ENCODE measurements around the gene TMEM184C.

TMEM184C gene

DNA sequence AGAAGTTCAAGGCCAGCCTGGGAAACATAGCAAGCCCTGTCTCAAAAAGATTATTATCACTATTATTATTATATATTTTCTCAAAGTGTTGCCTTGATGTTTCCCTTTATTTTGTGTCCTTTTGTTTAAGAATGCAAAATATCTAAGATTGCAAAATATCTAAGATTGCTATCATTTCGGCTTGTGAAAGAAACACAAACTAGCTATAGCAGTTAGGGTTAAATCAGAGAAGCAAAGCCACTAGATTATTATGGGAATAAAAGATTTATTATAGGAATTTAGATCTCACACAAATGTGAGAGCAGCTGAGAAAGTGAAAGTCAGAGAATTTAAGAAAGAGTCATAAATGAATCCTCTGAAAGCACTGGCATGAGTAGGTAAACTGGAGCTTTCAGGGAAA lies 18.0 kb upstream of the TMEM184C start:
- no peak for DNase-seq (ENCODE audit: low read depth in 3 of 3)

- no peak for DNase-seq (ENCODE audit: low read depth in 3 of 3)
Measured at GRCh38 chr4:147599769-147600168, 17.4 kb upstream of the TMEM184C start.

DNA sequence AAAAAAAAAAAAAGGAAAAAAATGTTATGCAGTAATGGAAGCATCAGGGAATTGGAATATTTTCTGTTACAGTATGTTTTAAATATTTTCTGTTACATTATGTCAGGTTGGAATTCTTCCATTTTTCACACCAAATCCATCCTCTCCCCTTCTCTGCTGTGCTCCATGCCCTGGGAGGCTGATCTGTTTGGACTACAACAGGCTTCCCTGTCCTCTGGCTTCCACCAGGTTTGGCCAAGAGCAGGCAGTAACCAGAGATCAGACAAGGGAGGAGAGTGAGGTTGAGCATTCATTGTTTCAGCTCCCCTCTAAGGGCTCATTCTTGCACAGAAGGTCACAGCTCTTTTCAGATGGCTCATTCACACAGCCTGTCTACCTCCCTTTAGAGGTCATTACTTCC lies 11.7 kb upstream of the TMEM184C start:
- DNase-seq (ENCODE audit: low read depth in 3 of 3) = no peak

- DNase-seq (ENCODE audit: low read depth in 3 of 3) = no peak
Measured at GRCh38 chr4:147607471-147607870, 9.7 kb upstream of the TMEM184C start.

GRCh38 chr4:147610686-147611085 lies 6.5 kb upstream of the TMEM184C start:
- DNase-seq (ENCODE audit: low read depth in 3 of 3) = no peak

- no peak for DNase-seq (ENCODE audit: low read depth in 3 of 3)
Measured at GRCh38 chr4:147616849-147617172, 386 bp upstream of the TMEM184C start.

DNA sequence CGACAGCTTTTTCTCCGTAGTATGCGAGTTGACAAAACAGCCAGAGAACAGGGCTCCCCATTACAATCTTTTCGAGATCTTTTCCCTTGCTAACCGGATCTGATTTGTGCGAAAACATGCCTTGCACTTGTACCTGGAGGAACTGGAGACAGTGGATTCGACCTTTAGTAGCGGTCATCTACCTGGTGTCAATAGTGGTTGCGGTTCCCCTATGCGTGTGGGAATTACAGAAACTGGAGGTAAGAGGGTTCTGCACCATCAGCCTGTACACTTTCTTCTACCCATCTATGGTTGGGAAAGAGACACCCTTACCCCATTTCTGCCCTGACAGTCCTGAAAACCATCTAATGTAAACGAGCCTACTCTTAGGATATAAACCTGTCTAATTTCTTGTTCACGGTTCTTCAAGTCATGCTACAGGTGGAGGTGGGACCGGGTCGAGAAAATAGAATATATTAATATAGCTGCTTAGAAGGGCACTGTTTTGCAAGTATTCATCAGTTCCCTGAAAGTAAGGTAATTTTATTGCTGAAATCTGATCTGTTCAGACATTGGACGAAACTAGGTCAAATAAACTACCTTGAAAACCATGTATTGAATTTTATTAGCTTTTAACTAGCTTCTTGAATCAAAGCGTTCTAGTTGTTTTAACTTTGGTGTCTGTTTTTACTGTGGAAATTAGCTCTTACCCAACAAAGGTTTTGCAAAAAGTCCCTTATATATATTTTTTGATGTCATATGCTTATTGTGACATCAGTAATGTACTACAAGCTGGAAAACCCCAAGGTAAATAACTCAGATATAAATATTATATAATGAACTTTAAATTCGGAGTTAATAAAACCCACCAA lies 869 bp downstream of the TMEM184C start:
- DNase-seq (ENCODE audit: low read depth in 3 of 3) = no peak

DNA sequence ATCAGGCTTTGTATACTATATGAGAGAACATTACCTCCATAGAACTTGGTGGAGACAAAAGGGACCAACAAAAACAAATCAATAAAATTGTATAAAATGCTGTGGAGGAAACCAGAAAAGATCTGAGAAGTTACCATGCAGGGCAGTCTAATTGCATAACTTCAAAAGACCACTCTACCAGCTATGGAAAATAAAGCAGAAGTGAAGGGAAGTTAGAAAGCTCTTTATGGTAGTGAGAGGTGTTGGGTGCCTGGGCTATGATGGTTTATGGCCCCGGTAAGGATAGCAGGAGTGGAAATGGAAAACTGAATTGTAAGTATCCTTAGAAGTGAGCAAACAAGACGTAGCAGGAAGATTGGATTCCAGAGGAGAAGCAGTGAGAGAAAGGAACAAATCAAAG lies 3.1 kb downstream of the TMEM184C start:
- DNase-seq (ENCODE audit: low read depth in 3 of 3) = no peak

DNA sequence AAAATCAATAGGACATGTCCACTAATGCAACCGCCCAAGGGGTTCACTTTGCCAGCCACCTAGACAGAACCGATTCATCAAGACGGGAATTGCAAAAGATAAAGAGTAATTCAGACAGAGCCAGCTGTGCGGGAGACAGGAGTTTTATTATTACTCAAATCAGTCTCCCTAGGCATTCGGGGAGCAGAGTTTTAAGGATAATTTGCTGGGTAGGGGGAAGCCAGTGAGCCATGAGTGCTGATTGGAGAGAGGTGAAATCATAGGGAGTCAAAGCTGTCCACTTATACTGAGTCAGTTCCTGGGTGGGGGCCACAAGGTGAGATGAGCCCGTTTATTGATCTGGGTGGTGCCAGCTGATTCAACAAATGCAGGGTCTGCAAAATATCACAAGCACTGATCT lies 8.5 kb downstream of the TMEM184C start:
- no peak for DNase-seq (ENCODE audit: low read depth in 3 of 3)

- DNase-seq (ENCODE audit: low read depth in 3 of 3) = no peak
Measured at GRCh38 chr4:147626903-147627302, 9.7 kb downstream of the TMEM184C start.

DNA sequence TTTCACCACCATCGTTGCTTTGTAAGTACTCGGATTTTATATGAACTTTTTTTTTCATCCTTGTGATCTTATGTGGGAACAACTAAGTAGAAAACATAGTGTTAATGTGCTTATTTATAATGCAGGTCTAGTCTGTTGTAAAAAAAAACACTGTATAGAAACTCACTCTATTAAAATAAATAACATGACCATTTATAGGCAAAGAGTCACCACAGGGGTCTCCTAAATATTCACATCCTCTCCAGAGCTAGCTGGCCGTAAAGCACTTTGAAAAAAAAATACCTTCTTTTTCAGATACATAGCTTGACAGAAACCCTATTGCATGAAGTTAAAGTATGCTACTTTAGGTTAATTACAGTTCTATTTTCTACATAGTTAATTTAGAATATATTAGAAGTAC lies 11.2 kb downstream of the TMEM184C start:
- DNase-seq (ENCODE audit: low read depth in 3 of 3) = no peak

DNA sequence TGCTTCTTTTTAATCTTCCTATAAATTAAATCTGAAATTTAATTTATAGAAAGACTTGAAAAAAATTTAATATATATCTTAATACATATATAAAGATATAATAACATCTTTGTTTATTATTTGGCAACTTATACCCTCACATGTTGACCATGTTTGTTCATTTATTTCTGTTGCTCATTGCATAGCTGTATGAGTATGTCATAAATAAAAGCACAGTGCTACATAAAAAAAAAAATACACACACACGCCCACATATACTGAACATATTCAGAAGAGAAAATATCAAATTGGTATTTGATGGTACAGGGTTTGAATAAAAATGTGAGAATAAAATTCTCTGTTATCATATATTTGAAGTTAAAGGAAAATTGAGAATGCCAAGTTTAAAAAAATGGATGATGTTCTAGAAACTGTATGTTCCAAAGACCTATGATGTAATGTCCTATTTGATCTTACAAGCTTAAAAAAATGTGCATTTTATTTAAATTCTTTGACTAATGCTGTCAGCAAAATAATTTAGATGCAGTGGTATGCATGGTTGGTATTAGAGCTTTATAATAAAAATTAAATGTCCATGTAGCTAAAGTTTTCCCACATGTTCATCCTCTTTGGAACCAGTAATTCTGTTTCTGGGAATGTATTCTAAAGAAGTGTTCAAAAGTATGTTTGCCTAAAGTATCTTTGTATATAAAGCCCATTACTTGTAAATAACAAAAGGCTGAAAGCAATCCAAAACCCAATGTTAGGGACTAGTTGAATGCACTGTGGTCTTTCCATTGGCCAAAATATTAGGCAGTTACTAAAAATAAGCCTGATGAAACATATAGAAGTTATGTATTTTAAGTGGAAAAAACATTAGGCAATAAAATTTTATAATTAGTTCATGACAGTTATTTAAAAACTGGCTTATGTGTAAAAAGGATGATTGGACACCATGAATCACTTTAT lies 12.9 kb downstream of the TMEM184C start:
- no peak for DNase-seq (ENCODE audit: low read depth in 3 of 3)

DNA sequence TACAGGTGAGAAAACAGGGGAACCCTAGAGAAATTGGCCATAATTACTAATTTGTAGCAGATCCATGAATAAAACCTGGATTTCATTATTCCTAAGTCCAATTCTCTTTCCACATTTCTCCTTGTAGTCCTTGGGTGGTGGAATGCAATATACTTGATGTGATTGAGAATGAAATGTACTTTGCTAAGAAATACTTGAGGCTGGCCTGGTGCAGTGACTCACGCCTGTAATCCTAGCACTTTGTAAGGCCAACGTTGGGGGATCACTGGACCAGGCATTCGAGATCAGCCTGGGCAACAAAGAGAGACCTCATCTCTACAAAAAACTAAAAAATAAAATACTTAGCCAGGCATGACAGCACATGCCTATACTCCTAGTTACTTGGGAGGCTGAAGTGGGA lies 15.9 kb downstream of the TMEM184C start:
- DNase-seq (ENCODE audit: low read depth in 3 of 3) = no peak

GRCh38 chr4:147633643-147634042 lies 16.4 kb downstream of the TMEM184C start:
- DNase-seq (ENCODE audit: low read depth in 3 of 3) = no peak

DNA sequence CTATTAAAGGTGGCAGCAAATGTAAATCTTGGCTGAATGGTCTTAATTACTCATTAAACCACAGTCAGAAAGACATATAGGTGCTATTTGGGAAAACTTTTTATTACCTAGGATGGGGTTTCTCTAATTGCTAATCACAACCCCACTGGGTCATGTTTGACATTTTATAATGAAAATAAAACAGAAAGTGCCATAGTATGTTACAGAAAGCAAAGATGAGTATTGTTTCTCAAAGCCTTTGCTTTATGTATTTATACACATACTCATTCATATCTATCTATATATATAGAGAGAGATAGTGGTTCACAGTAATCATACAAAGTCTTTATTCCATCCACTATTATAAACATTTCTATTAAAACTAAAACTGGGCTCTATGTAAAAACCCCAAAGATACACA lies 18.2 kb downstream of the TMEM184C start:
- DNase-seq (ENCODE audit: low read depth in 3 of 3) = no peak

DNA sequence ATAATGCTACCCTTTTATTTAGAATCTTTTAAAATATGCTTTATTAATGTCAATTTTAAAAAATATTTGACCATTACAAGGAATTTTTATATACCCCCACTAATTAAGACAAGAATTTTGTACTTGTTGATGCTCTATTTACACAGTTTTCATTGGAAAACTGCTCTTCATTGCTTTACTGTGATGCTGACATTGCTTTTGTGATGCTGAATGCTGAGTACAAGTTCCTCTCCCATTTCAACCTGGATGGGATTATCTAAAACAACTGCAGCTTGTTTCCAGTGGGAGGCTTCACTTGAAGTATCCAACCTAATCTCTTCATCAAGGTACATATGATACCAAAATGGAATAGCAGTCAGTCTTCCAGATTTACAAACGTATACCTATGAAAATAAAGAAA lies 21.2 kb downstream of the TMEM184C start:
- DNase-seq (ENCODE audit: low read depth in 3 of 3) = no peak

GRCh38 chr4:147638942-147639341 lies 21.7 kb downstream of the TMEM184C start:
- DNase-seq (ENCODE audit: low read depth in 3 of 3) = no peak

GRCh38 chr4:147639388-147639787 lies 22.2 kb downstream of the TMEM184C start:
- no peak for DNase-seq (ENCODE audit: low read depth in 3 of 3)

DNA sequence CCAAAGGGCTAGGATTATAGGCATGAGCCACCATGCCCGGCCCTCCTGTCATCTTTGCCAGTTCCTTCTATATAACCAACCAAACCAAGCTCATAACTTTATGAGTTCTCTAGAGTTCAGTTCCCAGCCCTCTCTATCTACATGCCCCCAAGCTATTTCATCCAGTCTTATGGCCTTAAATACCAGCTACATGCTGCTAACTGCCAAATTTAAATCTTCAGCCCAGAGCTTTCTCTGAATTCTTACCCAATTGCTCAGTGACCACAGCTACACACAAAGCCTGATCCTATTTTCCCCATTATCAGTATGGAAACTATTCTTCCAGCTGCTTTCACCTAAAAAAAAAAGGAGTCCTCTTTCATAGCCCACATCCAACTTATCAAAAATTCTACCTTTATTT lies 23.1 kb downstream of the TMEM184C start:
- no peak for DNase-seq (ENCODE audit: low read depth in 3 of 3)

DNA sequence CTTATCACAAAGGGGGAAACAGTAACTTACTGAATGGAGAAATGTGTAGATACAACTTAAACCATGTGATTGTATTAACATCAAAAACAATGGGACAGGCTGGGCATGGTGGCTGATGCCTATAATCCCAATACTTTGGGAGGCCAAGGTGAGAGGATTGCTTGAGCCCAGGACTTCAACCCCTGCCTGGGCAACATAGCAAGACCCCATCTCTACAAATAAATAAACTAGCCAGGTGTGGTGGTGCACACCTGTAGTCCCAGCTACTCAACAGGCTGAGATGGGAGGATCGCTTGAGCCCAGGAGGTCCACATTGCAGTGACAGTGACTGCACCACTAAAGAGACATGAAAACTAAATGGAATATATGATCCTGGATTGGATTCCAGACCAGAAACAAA lies 26.4 kb downstream of the TMEM184C start:
- no peak for DNase-seq (ENCODE audit: low read depth in 3 of 3)

GRCh38 chr4:147644471-147644870 lies 27.3 kb downstream of the TMEM184C start:
- DNase-seq (ENCODE audit: low read depth in 3 of 3) = no peak

- DNase-seq (ENCODE audit: low read depth in 3 of 3) = no peak
Measured at GRCh38 chr4:147645099-147645498, 27.9 kb downstream of the TMEM184C start.

- no peak for DNase-seq (ENCODE audit: low read depth in 3 of 3)
Measured at GRCh38 chr4:147648656-147649055, 31.5 kb downstream of the TMEM184C start.

All from stimulated activated CD4-positive, alpha-beta T cell treated with anti-CD3 and anti-CD28 coated beads, TNF-alpha, amount 100 ng/mL, for 24 hours (primary cell).